ENCODE measurements around the gene MED31.

- TF ChIP-seq EZH2 (IDR thresholded peaks at IDR 0.05; ENCODE audit: insufficient read depth, low read length) (no peak), CTCF (IDR thresholded peaks at IDR 0.05; ENCODE audit: insufficient read depth, low read depth, low read length) (no peak)
These were observed 46.6 kb upstream of the MED31 start for GRCh38 chr17:6698004-6698403.

All from astrocyte (in vitro differentiated cells and primary cell).